HG03571 (cell line): ENCODE measurements around the gene MXRA7.
"Not testable (repeated sequence)": the region's sequence is repeated elsewhere in the genome, so short reads cannot be mapped to it uniquely, and the experiment has no call there.

Source experiments
- ATAC-seq: cut with Tn5 transposase; IDR thresholded peaks from one replicate; pipeline ENCODE4 v1.9.1; 2021; ENCODE audit not compliant: unreplicated experiment

Gene MXRA7

GRCh38 chr17:76716146-76716838, 5.5 kb upstream of the MXRA7 start:
- ATAC-seq: no peak

- ATAC-seq: no peak
These were observed 4.7 kb upstream of the MXRA7 start for GRCh38 chr17:76715496-76715830.

GRCh38 chr17:76714822-76715495, 4.2 kb upstream of the MXRA7 start:
- no peak for ATAC-seq

GRCh38 chr17:76714336-76714735, 3.6 kb upstream of the MXRA7 start:
- no peak for ATAC-seq

GRCh38 chr17:76713765-76714164, 3.0 kb upstream of the MXRA7 start:
- ATAC-seq: no peak

- ATAC-seq: not testable (repeated sequence)
These were observed 1.6 kb upstream of the MXRA7 start for GRCh38 chr17:76712321-76712720.

- ATAC-seq: not testable (repeated sequence)
These were observed 558 bp downstream of the MXRA7 start for GRCh38 chr17:76709951-76710862.

- ATAC-seq: no peak
These were observed 1.5 kb downstream of the MXRA7 start for GRCh38 chr17:76709077-76709950.

GRCh38 chr17:76707985-76708807, 2.6 kb downstream of the MXRA7 start:
- no peak for ATAC-seq

GRCh38 chr17:76706817-76707216, 3.9 kb downstream of the MXRA7 start:
- ATAC-seq: no peak

GRCh38 chr17:76704805-76705204, 6.0 kb downstream of the MXRA7 start:
- ATAC-seq: no peak

GRCh38 chr17:76702941-76703637, 7.7 kb downstream of the MXRA7 start:
- ATAC-seq: no peak

GRCh38 chr17:76702076-76702475, 8.7 kb downstream of the MXRA7 start:
- no peak for ATAC-seq

GRCh38 chr17:76701471-76701967, 9.2 kb downstream of the MXRA7 start:
- no peak for ATAC-seq

- ATAC-seq: no peak
These were observed 9.9 kb downstream of the MXRA7 start for GRCh38 chr17:76700617-76701470.

- ATAC-seq: no peak
These were observed 10.5 kb downstream of the MXRA7 start for GRCh38 chr17:76700270-76700616.

GRCh38 chr17:76698466-76698977, 12.2 kb downstream of the MXRA7 start:
- ATAC-seq: not testable (repeated sequence)
